Fibroblast of skin of back (primary cell): ENCODE data around the gene GNAT3.

Source experiments
- DNase-seq: peaks from one replicate; pipeline ENCODE4 v3.0.0-alpha.2; 2013

GNAT3 gene

GRCh38 chr7:80499350-80499953 lies 12.4 kb downstream of the GNAT3 start:
- peak; percentile 85 for DNase-seq

GRCh38 chr7:80498481-80499349 lies 13.1 kb downstream of the GNAT3 start:
- DNase-seq, result peak; percentile 30

- DNase-seq, result peak; percentile 24
These were observed 15.3 kb downstream of the GNAT3 start for GRCh38 chr7:80496586-80496985.

- DNase-seq, result no peak
These were observed 18.6 kb downstream of the GNAT3 start for GRCh38 chr7:80493121-80493849.

- DNase-seq, result no peak
These were observed 20.4 kb downstream of the GNAT3 start for GRCh38 chr7:80491462-80491861.

GRCh38 chr7:80488851-80489370 lies 23.0 kb downstream of the GNAT3 start:
- no peak for DNase-seq

GRCh38 chr7:80488406-80488805 lies 23.5 kb downstream of the GNAT3 start:
- DNase-seq, result no peak

- DNase-seq, result no peak
These were observed 26.1 kb downstream of the GNAT3 start for GRCh38 chr7:80485721-80486120.

GRCh38 chr7:80482950-80483349 lies 28.9 kb downstream of the GNAT3 start:
- DNase-seq, result no peak

GRCh38 chr7:80481196-80481884 lies 30.5 kb downstream of the GNAT3 start:
- DNase-seq, result peak; percentile 57

GRCh38 chr7:80480566-80480965 lies 31.3 kb downstream of the GNAT3 start:
- DNase-seq, result peak; percentile 28

- DNase-seq, result peak; percentile 45
These were observed 33.2 kb downstream of the GNAT3 start for GRCh38 chr7:80478683-80479082.

- no peak for DNase-seq
These were observed 35.8 kb downstream of the GNAT3 start for GRCh38 chr7:80476035-80476434.

GRCh38 chr7:80475383-80475782 lies 36.5 kb downstream of the GNAT3 start:
- no peak for DNase-seq

- DNase-seq, result no peak
These were observed 38.1 kb downstream of the GNAT3 start for GRCh38 chr7:80473751-80474150.

GRCh38 chr7:80472491-80473200 lies 39.2 kb downstream of the GNAT3 start:
- no peak for DNase-seq

GRCh38 chr7:80468931-80469714 lies 42.7 kb downstream of the GNAT3 start:
- DNase-seq, result no peak

- peak; percentile 34 for DNase-seq
These were observed 44.8 kb downstream of the GNAT3 start for GRCh38 chr7:80467069-80467468.

GRCh38 chr7:80466636-80467035 lies 45.2 kb downstream of the GNAT3 start:
- DNase-seq, result no peak

GRCh38 chr7:80464211-80464610 lies 47.7 kb downstream of the GNAT3 start:
- DNase-seq, result no peak
